GM13976 (cell line): ENCODE data around the gene HSPB1.

Experiments
- DNase-seq: peaks from one replicate; pipeline ENCODE4 v3.0.0; 2012; ENCODE audit warnings: low spot score
- CTCF ChIP-seq: IDR thresholded peaks from 2 replicates; pipeline ENCODE4 v1.5.1; 2012; ENCODE audit warnings: borderline replicate concordance, mild to moderate bottlenecking; ENCODE audit not compliant: insufficient read depth; ENCODE audit errors: extremely low read depth, missing control alignments, control extremely low read depth
- in situ Hi-C: fragments of 300-500 bp; cut with MboI; formaldehyde crosslinking; loops from one replicate; pipeline ENCODE4 v1.12.0; 2022; ENCODE audit warnings: low sequenced_read_pairs, mixed read lengths, inconsistent platforms; ENCODE audit not compliant: unreplicated experiment

The HSPB1 gene

DNA sequence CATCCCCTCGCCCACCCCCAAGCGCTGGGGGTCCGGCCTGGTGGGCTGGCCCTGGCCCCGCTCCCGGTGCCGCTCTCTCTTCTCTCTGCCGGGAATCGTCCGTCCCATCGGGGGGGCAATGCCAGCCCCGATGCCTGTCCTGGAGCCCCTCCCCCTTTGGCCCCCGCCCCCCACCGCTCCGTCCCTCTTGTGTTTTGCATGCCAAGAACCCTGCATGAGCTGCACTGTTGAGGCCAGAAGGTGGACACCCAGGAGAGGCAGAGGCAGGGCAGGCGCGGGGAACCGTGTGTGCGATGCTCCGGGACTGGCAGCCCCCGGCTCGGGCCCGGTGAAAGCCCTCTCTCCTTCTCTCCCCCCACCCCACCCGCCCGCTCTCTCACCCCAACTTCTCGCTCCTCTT lies 22.1 kb upstream of the HSPB1 start:
- no peak for TF ChIP-seq CTCF
- in situ Hi-C loops, result no loop called here
- no peak for DNase-seq

GRCh38 chr7:76281006-76281705 lies 21.3 kb upstream of the HSPB1 start:
- in situ Hi-C loops, result no loop called here
- TF ChIP-seq CTCF, result no peak
- no peak for DNase-seq

DNA sequence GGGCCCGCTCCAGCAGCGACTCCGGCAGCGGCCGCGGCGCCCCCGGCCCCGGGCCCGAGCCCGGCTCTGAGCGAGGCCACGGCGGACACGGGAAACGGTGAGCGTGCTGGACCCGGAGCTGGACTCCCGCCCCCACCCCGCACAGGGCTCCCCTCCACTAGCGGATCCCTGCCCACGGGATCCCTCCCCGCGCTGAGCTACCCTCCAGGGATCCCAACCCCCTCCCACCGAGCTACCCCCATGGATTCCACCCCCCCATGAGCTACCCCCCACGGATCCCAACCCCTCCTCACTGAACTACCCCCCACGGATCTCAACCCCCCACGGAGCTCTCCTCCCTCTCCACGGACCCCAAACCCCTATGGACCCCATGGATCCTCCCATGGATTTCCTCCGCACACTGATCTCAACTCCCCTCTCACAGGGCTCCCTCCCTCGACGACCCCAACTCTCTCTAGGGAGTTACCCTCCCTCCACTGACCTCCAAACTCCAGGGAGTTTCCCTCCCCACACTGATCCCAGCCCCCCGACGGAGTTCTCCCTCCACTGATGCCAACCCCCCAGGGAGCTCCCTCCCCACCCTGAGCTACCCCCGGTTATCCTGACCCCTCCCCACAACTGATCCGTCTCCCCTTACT lies 20.6 kb upstream of the HSPB1 start:
- in situ Hi-C loops, result no loop called here
- no peak for TF ChIP-seq CTCF

GRCh38 chr7:76282344-76283253 lies 19.9 kb upstream of the HSPB1 start:
- DNase-seq, result no peak
- in situ Hi-C loops, result no loop called here

More for the DNA sequence above, 20.6 kb upstream of the HSPB1 start:
- DNase-seq, result no peak

GRCh38 chr7:76283254-76284159 lies 19.0 kb upstream of the HSPB1 start:
- TF ChIP-seq CTCF, result no peak
- in situ Hi-C loops, result no loop called here
- DNase-seq, result no peak

More at GRCh38 chr7:76282344-76283253, 19.9 kb upstream of the HSPB1 start:
- no peak for TF ChIP-seq CTCF
